ENCODE measurements around the gene LRRC59.
"Not testable (repeated sequence)": the region's sequence is repeated elsewhere in the genome, so short reads cannot be mapped to it uniquely, and the experiment has no call there.

Gene LRRC59

DNA sequence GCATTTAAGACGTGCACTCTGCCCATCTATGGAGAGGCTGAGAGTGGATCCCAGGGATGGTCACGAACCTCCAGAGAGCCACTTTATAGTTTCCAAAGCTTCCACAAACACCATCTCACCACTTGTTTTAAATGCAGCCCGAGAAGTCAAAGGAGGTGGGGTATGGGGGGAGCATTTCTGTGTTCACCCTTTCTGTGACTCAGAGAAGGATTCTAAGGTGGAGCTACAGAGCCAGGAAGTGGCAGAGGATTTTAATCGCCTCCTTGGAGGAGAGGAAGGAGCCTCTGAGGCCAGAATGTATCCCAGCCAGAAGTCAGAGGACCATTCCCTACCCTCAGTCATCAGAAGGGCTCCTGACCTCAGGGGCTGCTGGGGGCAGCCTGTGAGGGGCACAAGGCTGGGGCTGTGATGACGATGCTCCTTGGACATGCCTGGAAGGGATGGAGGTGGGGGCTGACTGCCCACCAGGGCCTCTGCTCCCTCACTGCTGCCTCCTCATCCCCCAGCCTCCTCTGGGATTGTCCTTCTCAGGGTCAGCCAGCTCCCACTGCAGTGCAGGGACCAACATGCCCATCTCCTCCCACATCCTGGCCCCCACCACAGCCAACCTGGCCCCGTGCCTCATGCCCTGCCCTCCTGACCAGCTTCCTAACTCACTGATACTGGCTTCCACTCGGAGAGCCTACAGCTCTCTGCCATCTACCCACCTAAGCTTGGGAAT is 48.6 kb downstream of the LRRC59 start:
- in situ Hi-C loops (cut with HindIII; ENCODE audit: low sequenced_read_pairs), result loop anchor here (5.0 kb wide), 1 partner anchor 49 kb away; the partner anchor contains the start of gene LRRC59

DNA sequence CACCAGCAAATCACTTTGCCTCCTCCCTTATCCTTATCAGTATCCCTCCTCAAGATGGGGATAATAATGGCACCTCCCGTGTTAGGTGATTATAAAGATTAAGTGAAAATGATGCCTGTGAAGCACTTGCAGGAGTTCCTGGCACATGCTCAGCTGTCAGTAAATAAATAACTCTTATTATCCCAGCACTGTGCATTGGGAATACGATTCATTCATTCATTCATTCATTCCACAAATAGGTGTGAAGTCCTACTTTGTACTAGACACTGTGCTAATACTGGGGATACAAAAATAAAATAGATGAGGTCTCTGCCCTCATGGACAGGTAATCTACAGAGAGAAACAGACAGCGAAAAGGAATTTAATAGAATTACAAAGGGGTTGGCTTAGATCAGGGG is 49.4 kb downstream of the LRRC59 start:
- in situ Hi-C loops (cut with HindIII; ENCODE audit: low sequenced_read_pairs), result loop anchor here (5.0 kb wide), 1 partner anchor 49 kb away; the partner anchor contains the start of gene LRRC59

- in situ Hi-C loops (cut with HindIII; ENCODE audit: low sequenced_read_pairs), result loop anchor here (5.0 kb wide), 1 partner anchor 50 kb away; the partner anchor contains the start of gene LRRC59
Measured at GRCh38 chr17:50347117-50347893, 50.0 kb downstream of the LRRC59 start.

DNA sequence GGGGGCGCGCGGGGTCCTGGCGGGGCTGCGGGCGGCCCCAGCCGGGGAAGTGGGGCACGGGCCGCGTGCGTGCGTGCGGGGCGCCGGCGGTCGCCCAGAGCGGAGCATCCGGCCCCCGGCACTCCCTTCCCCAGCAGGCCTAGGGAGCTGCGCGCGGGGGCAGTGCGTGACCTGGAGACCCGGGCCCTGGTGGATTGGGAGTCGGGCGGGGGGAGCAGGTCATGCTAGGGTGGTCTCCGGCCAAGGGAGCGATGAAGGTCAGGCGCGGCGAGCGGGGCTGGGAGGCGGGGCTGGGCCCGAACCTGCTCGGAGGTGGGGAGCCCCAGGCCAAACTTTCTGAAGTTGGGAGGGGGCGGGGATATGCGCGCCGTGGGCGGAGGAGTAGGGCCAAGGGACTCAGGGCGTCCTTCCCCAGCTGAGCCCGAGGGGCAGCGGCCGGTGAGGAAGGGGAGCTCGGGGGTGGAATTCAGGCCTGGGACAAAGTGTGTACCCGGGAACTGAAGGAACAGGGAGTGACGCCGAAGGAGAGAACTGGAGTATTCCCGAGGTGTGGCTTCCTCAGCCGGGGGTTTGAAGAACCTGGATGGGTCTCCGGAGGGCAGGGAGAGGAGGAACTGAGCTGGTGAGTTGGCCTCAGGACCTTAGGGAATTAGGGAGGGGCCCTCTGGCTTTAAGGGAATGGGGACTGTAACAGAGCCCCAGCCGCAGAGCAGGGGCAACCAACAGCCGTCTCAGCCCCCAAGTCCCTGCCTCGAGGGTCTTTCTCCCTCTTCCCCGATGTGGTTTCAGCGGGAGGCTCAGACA is 50.8 kb downstream of the LRRC59 start:
- in situ Hi-C loops (cut with HindIII; ENCODE audit: low sequenced_read_pairs), result loop anchor here (5.0 kb wide), 1 partner anchor 51 kb away; the partner anchor contains the start of gene LRRC59

DNA sequence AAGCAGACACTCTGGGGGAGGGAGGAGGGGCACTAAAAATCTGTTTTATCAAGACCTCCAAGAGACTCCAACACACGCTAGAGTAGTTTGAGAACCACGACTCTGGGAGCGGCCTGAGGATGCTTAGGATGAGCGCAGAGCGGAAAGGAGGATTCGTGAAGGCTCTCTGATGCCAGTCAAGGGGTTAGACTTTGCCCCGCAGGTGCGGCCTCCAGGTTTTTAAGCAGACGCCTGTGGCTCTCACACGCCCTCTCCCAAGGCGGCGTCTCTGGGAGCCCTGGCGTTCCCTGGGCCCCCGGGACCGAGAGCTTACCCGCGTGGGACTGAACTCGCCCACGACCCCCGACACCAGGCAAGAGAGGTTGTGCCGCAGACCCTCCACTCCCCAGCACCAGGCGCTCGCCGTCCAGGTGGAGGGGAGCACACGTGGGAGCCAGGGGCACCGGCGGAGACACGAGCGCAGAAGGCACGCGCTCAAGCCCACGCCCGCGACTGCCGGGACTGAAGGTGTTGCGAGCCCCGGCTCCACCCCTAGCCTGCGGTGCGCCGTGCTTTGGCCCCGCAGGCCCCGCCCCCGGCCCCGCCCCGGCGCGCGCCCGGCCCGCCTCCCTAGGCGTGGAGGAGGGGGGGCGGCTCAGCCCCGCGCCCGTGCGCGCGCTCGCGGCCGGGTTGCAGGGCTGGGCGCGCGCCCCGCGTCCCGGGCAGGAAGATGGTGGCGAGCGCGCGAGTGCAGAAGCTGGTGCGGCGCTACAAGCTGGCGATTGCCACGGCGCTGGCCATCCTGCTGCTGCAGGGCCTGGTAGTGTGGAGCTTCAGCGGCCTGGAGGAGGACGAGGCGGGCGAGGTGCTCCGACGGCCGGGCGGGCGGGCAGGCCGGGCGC is 51.7 kb downstream of the LRRC59 start, which contains the start of gene XYLT2:
XYLT2 (plus strand) TSS at position 695 of the 881 bp plus-strand sequence; CDS start at position 710, 15 bp downstream.
- in situ Hi-C loops (cut with HindIII; ENCODE audit: low sequenced_read_pairs), result loop anchor here (5.0 kb wide), 1 partner anchor 52 kb away; the partner anchor contains the start of gene LRRC59

DNA sequence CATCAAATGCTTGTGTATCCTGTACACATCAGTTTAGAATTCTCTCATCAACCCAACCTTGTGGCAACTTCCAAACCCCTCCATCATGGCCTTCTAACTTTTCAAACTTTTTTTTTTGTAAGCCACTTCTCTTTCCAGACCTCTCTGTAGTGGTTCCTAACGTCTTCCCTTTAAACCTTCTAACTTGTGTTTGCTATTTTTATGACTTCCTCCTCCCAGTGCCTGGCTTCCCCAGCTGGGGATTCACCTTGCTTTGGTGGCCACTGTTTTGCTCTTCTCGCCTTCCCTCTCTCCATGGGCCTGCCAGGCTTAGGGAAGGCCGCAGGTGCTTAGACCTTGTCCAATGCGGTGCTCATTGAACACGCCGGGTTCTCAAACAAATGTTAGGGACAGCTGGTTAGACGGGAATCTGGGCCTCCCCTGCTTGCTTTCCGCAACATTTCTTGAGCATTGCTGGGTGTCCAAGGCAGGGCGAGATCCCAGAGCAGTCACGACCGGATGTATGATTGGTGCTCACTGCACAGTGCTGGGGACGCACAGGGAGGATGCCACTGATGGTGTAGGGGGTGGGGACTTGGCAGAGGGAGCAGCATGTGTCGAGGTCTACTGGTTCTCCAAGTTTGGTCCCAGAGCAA is 52.5 kb downstream of the LRRC59 start:
- in situ Hi-C loops (cut with HindIII; ENCODE audit: low sequenced_read_pairs), result loop anchor here (5.0 kb wide), 1 partner anchor 52 kb away; the partner anchor contains the start of gene LRRC59

DNA sequence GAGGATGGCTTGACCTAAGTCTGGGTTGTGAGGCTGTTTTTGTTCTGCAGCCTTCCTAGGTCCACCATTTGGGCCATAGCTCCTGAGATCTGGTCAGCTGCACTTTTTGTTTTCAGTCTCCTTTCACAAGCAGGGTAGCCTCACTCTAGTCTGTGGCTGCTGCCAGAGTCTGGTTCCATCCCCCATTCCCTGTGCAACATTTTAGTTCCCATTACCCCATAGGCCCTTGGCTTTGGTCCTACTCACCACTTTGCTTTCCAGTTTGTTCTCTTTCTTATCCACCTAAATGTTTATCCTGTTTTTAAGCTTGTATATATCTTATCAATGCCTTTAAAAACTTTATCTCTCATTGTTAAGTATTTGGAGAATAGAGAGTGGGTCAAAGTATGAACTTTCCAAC is 57.9 kb downstream of the LRRC59 start:
- in situ Hi-C loops (cut with HindIII; ENCODE audit: low sequenced_read_pairs), result no loop called here

GRCh38 chr17:50338645-50339044 is 58.7 kb downstream of the LRRC59 start:
- in situ Hi-C loops (cut with HindIII; ENCODE audit: low sequenced_read_pairs), result no loop called here

DNA sequence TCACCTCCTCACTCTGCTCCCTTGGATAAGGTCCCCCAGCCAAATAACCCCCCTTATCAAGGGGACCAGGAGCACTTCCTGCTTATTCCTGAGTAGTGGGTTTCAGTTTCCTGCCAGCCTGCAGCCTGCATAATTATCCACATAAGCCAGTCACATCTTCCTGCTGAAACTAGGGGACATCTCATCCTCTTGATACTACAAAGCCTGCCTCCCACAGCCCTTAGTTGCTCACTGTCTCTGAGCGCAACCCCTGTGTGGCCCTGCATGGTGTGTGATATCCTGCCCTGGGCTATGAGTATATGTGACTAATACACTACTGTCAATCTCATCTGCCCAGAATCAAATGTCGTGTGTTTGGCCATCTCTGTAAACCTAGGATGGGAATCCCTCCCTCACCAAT is 59.4 kb downstream of the LRRC59 start:
- in situ Hi-C loops (cut with HindIII; ENCODE audit: low sequenced_read_pairs), result no loop called here

DNA sequence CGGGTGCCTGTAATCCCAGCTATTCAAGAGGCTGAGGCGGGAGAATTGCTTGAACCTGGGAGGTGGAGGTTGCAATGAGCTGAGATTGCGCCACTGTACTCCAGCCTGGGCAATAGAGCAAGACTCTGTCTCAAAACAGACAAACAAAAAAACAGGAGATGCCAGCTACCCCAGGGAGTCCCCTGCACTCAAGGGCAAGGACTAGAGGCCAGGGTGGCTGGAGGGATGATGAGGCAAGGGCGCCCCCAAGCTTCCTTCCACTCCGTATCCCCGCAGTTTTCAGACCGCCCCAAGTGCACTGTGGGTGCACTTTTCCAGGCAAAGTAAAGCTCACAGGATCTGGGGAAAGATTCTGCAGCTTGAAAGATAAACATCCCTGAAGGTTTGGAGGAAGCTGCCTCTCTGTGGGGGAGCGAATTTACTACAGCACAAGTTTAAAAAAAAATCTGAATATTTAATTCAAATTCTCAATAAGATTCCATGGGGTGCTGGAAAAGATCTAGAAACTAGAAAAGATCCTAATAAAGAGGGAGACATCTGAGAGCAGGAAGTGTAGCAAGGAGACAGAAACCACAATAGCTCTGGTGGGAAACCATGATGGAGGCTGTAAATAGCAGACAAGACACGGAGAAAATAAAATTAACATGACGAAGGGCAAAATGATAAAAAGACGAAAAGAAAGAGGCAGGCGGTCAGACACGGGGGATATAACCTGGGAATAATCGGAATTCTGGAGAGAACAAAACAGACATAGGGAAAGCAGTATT is 63.8 kb downstream of the LRRC59 start:
- in situ Hi-C loops (cut with HindIII; ENCODE audit: low sequenced_read_pairs), result not testable (repeated sequence)

DNA sequence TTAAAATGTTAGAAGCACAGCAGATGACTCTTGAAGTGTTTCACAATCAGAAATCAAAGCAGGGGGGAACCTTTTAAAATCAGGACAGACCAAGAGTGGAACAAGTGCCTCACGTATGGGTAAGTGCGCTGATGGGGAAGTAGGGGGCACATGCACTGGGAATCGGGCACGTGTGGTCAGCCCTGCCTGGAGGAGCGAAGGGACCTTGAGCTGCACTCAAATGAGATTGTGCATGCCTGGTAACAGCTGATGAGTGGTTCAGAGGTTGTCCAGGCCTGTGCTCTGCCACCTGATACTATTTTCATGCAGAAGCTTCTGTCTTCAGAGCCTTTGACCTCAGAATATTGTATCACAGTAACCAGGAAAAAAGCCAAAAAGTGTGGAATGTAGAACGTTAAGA is 65.1 kb downstream of the LRRC59 start:
- in situ Hi-C loops (cut with HindIII; ENCODE audit: low sequenced_read_pairs), result no loop called here

Data from DLD1 (cell line).